Keratinocyte (primary cell): Measurements from ENCODE around the gene MNAT1. TPM values are rescaled to one million over a fixed set of nuclear protein-coding genes. Genes with fewer than 3 reads are reported as not detected.
A peak's percentile ranks its signal among the peaks of the same experiment; 100 is the strongest.

Experiments
- DNase-seq: peaks from one replicate; pipeline ENCODE4 v3.0.0-alpha.2; 2011; ENCODE audit warnings: low read depth, missing footprints, low spot score
- FAIRE-seq: peaks from 2 replicates; lab custom pipeline; 2011; peaks lifted over from hg19 to GRCh38; lab: Jason Lieb, UNC
- H2AFZ ChIP-seq: 2 replicates; pipeline ENCODE4 v1.6.0; 2012; ENCODE audit warnings: low read length, control low read depth, inconsistent platforms; ENCODE audit not compliant: control insufficient read depth
- H3K27ac ChIP-seq: 2 replicates; pipeline ENCODE4 v1.5.1; 2011; ENCODE audit warnings: low read length; ENCODE audit not compliant: control insufficient read depth, insufficient read depth
- H3K27me3 ChIP-seq: 3 replicates; pipeline ENCODE4 v1.6.0; 2011; ENCODE audit warnings: low read length; ENCODE audit not compliant: control insufficient read depth, insufficient read depth; ENCODE audit errors: extremely low read depth
- H3K36me3 ChIP-seq, 2 experiments: 2 replicates in 1 of 2; 3 replicates in 1 of 2; pipeline ENCODE4 v1.5.1; 2011; ENCODE audit warnings: low read length in 2 of 2, mild to moderate bottlenecking in 1 of 2; ENCODE audit not compliant: control insufficient read depth in 2 of 2, insufficient read depth in 2 of 2; ENCODE audit errors: extremely low read depth in 1 of 2
- H3K4me1 ChIP-seq: 3 replicates; pipeline ENCODE4 v1.5.1; 2011; ENCODE audit warnings: low read length; ENCODE audit not compliant: control insufficient read depth, insufficient read depth; ENCODE audit errors: extremely low read depth
- H3K4me2 ChIP-seq: 3 replicates; pipeline ENCODE4 v1.6.0; 2011; ENCODE audit warnings: low read depth, low read length; ENCODE audit not compliant: control insufficient read depth, insufficient read depth; ENCODE audit errors: extremely low read depth
- H3K4me3 ChIP-seq, 3 experiments: fragments of 200-600 bp in 1 of 3; sonication (generic) in 1 of 3; 2 replicates in 2 of 3; 3 replicates in 1 of 3; pipeline ENCODE4 v1.5.1; 2011 to 2016; ENCODE audit warnings: low read length in 3 of 3, mild to moderate bottlenecking in 3 of 3, control low read depth in 2 of 3, inconsistent platforms in 1 of 3, low read depth in 1 of 3, mixed read lengths in 1 of 3, mixed run types in 1 of 3, moderate library complexity in 1 of 3; ENCODE audit not compliant: control insufficient read depth in 2 of 3, insufficient read depth in 2 of 3; ENCODE audit errors: extremely low read depth in 1 of 3
- H3K79me2 ChIP-seq: 2 replicates; pipeline ENCODE4 v1.6.0; 2012; ENCODE audit warnings: low read length; ENCODE audit not compliant: control insufficient read depth, insufficient read depth
- H3K9ac ChIP-seq: 3 replicates; pipeline ENCODE4 v1.6.0; 2011; ENCODE audit warnings: low read length; ENCODE audit not compliant: control insufficient read depth, insufficient read depth; ENCODE audit errors: extremely low read depth
- H3K9me1 ChIP-seq: 3 replicates; pipeline ENCODE4 v1.6.0; 2011; ENCODE audit warnings: low read length; ENCODE audit not compliant: control insufficient read depth, insufficient read depth; ENCODE audit errors: extremely low read depth
- H3K9me3 ChIP-seq: 2 replicates; pipeline ENCODE4 v1.5.1; 2012; ENCODE audit warnings: low read depth, low read length; ENCODE audit not compliant: control insufficient read depth
- H4K20me1 ChIP-seq: 3 replicates; pipeline ENCODE4 v1.6.0; 2011; ENCODE audit warnings: low read length; ENCODE audit not compliant: control insufficient read depth, insufficient read depth; ENCODE audit errors: extremely low read depth
- CTCF ChIP-seq, 3 experiments: IDR thresholded peaks in 1 of 3; conservative IDR thresholded peaks in 1 of 3; optimal IDR thresholded peaks in 1 of 3; 2 replicates in 2 of 3; 3 replicates in 1 of 3; pipeline versions ENCODE3 to v1.5.1; 2011; ENCODE audit warnings: low read length in 3 of 3, mild to moderate bottlenecking in 3 of 3, moderate library complexity in 2 of 3, control low read depth in 1 of 3, inconsistent platforms in 1 of 3; ENCODE audit not compliant: insufficient read depth in 2 of 3; ENCODE audit errors: extremely low read depth in 1 of 3
- EZH2 ChIP-seq: IDR thresholded peaks from one replicate; pipeline ENCODE4 v1.6.1; 2012; ENCODE audit warnings: inconsistent platforms, mild to moderate bottlenecking, low read length, moderate library complexity
- dilution Hi-C: fragments of 300-500 bp; cut with MboI; formaldehyde crosslinking; loops from one replicate; pipeline ENCODE4 v1.7.0; 2020; ENCODE audit warnings: low sequenced_read_pairs; ENCODE audit not compliant: extremely low pct_ligation_motif_present
- polyA plus RNA-seq, 5 experiments: library from polyadenylated mRNA; depleted of rRNA in 3 of 5; stranded (reverse) in 3 of 5; stranded (forward) in 1 of 5; unstranded in 1 of 5; fragments of >200 nt; gene quantifications; 1 replicate in 1 of 5; 2 replicates in 3 of 5; 3 replicates in 1 of 5; pipeline versions ENCODE4 v1.2.1 to v1.2.3, GENCODE V29; 2011 to 2012; ENCODE audit warnings: missing spikeins in 2 of 5, low read depth in 1 of 5, low replicate concordance in 1 of 5

The MNAT1 gene
- polyA plus RNA-seq, 1 donor (not counting 4 experiments of a cell fraction or from before 2014, with no cell fraction given): 79.5 TPM

DNA sequence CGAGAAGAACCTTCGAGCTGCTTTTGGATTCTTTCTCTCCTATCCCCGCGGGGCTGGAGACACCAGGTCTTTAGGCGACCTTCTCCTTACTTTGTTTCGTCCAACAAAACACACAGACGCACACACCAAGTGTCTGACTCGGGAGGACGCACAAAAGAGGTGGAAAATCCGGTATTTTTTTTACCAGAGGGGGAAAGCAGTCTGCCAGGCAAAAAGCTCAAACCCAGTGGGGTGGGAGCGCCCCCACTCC, 12.5 kb upstream of the MNAT1 start:
- H3K4me3 ChIP-seq: peak overlapping the region; percentile 61 to 97 (median 86)
- no peaks in the 10 kb centered on the region for H3K27me3 ChIP-seq
- DNase-seq (no peak), FAIRE-seq (no peak)
- no peaks in the 10 kb centered on the region for H4K20me1 ChIP-seq
- peak overlapping the region; percentile 92 for H3K4me2 ChIP-seq
- H3K27ac ChIP-seq: peak overlapping the region; percentile 80
- H3K9me3 ChIP-seq: no peaks in the 10 kb centered on the region
- peak overlapping the region; percentile 82 for H3K9ac ChIP-seq
- dilution Hi-C loops: no loop called here
- peaks cover 21% of the 10 kb centered on the region for H3K79me2 ChIP-seq
- peaks cover 4% of the 10 kb centered on the region for H3K4me1 ChIP-seq
- no peaks in the 10 kb centered on the region for H3K9me1 ChIP-seq
- H2AFZ ChIP-seq: peak overlapping the region; percentile 90
- peaks cover 1 to 11% of the 10 kb centered on the region in 2 experiments for H3K36me3 ChIP-seq
- TF ChIP-seq CTCF (optimal IDR thresholded peaks at IDR 0.05 in 1 of 3, IDR thresholded peaks at IDR 0.05 in 1 of 3, conservative IDR thresholded peaks at IDR 0.05 in 1 of 3; ENCODE audit: extremely low read depth in 1 of 3, insufficient read depth in 2 of 3, low read length in 3 of 3) (no peak), EZH2 (no peak)

GRCh38 chr14:60722357-60723115, 12.0 kb upstream of the MNAT1 start:
- peaks cover 1 to 10% of the 10 kb centered on the region in 2 experiments for H3K36me3 ChIP-seq
- FAIRE-seq: no peak
- peak overlapping the region; percentile 90 for H2AFZ ChIP-seq
- no peaks in the 10 kb centered on the region for H4K20me1 ChIP-seq
- H3K9ac ChIP-seq: peak overlapping the region; percentile 82
- TF ChIP-seq CTCF (optimal IDR thresholded peaks at IDR 0.05 in 1 of 3, IDR thresholded peaks at IDR 0.05 in 1 of 3, conservative IDR thresholded peaks at IDR 0.05 in 1 of 3; ENCODE audit: extremely low read depth in 1 of 3, insufficient read depth in 2 of 3, low read length in 3 of 3) (no peak), EZH2 (no peak)
- peak overlapping the region; percentile 92 for H3K4me2 ChIP-seq
- DNase-seq: no peak
- peaks cover 4% of the 10 kb centered on the region for H3K4me1 ChIP-seq
- H3K4me3 ChIP-seq: peak overlapping the region; percentile 61 to 97 (median 86)
- H3K79me2 ChIP-seq: peaks cover 21% of the 10 kb centered on the region
- no peaks in the 10 kb centered on the region for H3K27me3 ChIP-seq
- H3K27ac ChIP-seq: peak overlapping the region; percentile 80
- no peaks in the 10 kb centered on the region for H3K9me1 ChIP-seq
- H3K9me3 ChIP-seq: no peaks in the 10 kb centered on the region
- dilution Hi-C loops: no loop called here
